Measurements from ENCODE around the gene SIGLEC12. TPM values are rescaled to one million over a fixed set of nuclear protein-coding genes. Genes with fewer than 3 reads are reported as not detected.

SIGLEC12 gene
- total and polyA plus RNA-seq, 9 of the 15 experiments (the other 6 are each of a cell fraction or from before 2014, with no cell fraction given) = 0.08 to 1.3 (median 0.54) TPM

- TF ChIP-seq ZNF76 (CRISPR knock-in tag; IDR thresholded peaks at IDR 0.05; ENCODE audit: borderline replicate concordance) (no peak; the same call in 1 of the 2 replicates), NFRKB (IDR thresholded peaks at IDR 0.05; ENCODE audit: low read depth) (peak; percentile 89), ZNF584 (CRISPR knock-in tag; IDR thresholded peaks at IDR 0.05; ENCODE audit: low read depth) (0 out of 2 replicates have a peak, but pooled peaks have one; percentile 4), SOX6 (IDR thresholded peaks at IDR 0.05) (no peak), YBX1 (IDR thresholded peaks at IDR 0.05) (no peak), CEBPG (CRISPR knock-in tag; IDR thresholded peaks at IDR 0.05) (no peak), CEBPG (tag; conservative IDR thresholded peaks at IDR 0.05 in 1 of 2, IDR thresholded peaks at IDR 0.05 in 1 of 2) (no peak), RAD51 (IDR thresholded peaks at IDR 0.05; ENCODE audit: borderline replicate concordance, low read depth) (no peak), ZNF699 (CRISPR knock-in tag; IDR thresholded peaks at IDR 0.05; ENCODE audit: insufficient replicate concordance) (no peak), PRDM10 (IDR thresholded peaks at IDR 0.05; ENCODE audit: partially characterized antibody) (no peak), ZC3H11A (IDR thresholded peaks at IDR 0.05; ENCODE audit: low read depth, low read length) (no peak), MAX (CRISPR knock-in tag; IDR thresholded peaks at IDR 0.05) (no peak), MTA3 (IDR thresholded peaks at IDR 0.05; ENCODE audit: borderline replicate concordance) (no peak), ZNF311 (CRISPR knock-in tag; IDR thresholded peaks at IDR 0.05) (peak; percentile 65; the same call in 1 of the 2 replicates), SUPT5H (IDR thresholded peaks at IDR 0.05) (peak; percentile 36), ZNF740 (CRISPR knock-in tag; IDR thresholded peaks at IDR 0.05) (no peak), ZNF740 (tag; IDR thresholded peaks at IDR 0.05) (peak in 1 of 2 experiments; percentile 19; a peak in 1 of 4 replicates), HDAC6 (IDR thresholded peaks at IDR 0.05; ENCODE audit: low read depth, low read length) (no peak), ZSCAN32 (CRISPR knock-in tag; IDR thresholded peaks at IDR 0.05) (no peak), ASH1L (IDR thresholded peaks at IDR 0.05; ENCODE audit: borderline replicate concordance, low read depth, partially characterized antibody) (no peak), ZBTB12 (CRISPR knock-in tag; IDR thresholded peaks at IDR 0.05) (peak; percentile 35; the same call in 1 of the 2 replicates), HBP1 (CRISPR knock-in tag; IDR thresholded peaks at IDR 0.05) (no peak), JUNB (CRISPR knock-in tag; conservative IDR thresholded peaks at IDR 0.05) (no peak)
Measured at GRCh38 chr19:51548213-51548651, 46.6 kb upstream of the SIGLEC12 start (continued).

All from K562 (cell line).